CD4-positive, alpha-beta T cell treated with Interleukin-6 for 4 hours (primary cell): Measurements from ENCODE around the gene MPRIP.
"Not testable (repeated sequence)": the region's sequence is repeated elsewhere in the genome, so short reads cannot be mapped to it uniquely, and the experiment has no call there.

Experiments used
- DNase-seq: peaks from one replicate; pipeline ENCODE4 v3.0.0-alpha.2; 2020; ENCODE audit warnings: mixed read lengths

MPRIP gene, protein sequence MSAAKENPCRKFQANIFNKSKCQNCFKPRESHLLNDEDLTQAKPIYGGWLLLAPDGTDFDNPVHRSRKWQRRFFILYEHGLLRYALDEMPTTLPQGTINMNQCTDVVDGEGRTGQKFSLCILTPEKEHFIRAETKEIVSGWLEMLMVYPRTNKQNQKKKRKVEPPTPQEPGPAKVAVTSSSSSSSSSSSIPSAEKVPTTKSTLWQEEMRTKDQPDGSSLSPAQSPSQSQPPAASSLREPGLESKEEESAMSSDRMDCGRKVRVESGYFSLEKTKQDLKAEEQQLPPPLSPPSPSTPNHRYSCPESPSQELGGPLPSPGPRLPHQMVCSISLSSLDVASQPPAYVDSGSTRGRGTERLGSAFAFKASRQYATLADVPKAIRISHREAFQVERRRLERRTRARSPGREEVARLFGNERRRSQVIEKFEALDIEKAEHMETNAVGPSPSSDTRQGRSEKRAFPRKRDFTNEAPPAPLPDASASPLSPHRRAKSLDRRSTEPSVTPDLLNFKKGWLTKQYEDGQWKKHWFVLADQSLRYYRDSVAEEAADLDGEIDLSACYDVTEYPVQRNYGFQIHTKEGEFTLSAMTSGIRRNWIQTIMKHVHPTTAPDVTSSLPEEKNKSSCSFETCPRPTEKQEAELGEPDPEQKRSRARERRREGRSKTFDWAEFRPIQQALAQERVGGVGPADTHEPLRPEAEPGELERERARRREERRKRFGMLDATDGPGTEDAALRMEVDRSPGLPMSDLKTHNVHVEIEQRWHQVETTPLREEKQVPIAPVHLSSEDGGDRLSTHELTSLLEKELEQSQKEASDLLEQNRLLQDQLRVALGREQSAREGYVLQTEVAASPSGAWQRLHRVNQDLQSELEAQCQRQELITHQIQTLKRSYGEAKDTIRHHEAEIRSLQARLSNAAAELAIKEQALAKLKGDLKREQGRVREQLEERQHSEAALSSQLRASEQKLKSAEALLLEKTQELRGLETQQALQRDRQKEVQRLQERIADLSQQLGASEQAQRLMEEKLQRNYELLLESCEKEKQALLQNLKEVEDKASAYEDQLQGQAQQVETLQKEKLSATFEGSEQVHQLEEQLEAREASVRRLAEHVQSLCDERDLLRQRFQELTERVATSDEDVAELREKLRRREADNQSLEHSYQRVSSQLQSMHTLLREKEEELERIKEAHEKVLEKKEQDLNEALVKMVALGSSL (N-terminal part only)

DNA sequence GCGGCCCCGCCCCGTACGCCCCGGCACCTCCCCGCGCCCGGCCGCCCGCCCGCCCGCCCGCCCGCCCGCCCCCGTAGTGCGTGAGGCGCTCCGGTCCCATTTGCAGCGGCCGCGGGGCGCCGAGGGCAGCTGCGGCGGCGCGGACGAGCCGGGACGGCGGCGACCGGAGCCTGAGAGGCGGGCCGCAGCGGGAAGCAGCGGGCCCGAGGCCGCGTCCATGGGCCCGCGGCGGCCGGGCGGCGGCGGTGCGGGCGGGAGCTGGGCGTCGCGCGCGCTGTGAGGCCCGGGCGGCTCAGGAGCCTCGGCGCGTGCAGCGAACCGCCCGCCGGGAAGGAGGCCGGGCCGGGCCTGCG is at the start of gene MPRIP:
Gene MPRIP (plus strand): TSS at position 74 of the 353 bp plus-strand sequence. CDS start 392 bp downstream, outside the sequence.
- DNase-seq = no peak

- DNase-seq = no peak
Measured at GRCh38 chr17:16994631-16995030, 47.6 kb upstream of the MPRIP start.

DNA sequence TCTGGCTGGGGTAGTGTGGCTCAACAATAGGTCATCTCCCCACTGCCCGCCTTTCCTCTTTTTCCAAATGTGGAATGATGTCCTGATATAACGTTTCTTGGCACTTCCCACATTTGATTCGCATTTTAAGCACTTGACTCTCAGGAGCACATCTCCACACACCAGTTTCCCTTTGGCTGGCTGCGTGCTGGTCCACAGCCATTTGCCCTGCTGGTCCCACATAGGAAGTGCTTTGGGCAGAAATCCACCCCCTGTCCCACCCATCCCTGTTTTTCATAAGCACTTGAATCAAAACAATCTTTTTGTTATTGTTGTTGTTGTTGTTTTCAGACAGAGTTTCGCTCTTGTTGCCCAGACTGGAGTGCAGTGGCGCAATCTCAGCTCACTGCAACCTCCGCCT is 46.3 kb upstream of the MPRIP start:
- no peak for DNase-seq

DNA sequence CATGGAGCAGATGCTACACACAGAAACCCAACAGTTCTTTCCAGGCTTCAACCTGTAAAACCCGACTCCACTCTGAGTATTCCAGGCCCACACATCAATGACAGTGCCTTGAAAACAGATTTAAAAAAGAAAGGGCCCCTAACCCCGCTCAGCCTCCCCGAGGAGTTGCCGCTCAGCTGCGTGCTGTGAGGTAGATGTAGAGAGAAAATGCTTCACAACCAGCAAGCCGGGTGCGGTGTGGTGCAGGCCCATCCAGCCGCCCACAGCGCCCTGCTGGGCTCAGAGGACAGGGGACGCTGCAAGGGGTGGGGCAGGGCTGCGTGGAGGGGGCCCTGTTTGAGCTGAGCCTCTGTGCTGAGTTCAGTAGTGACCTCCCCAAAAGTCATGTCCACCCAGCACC is 45.5 kb upstream of the MPRIP start:
- DNase-seq = not testable (repeated sequence)

DNA sequence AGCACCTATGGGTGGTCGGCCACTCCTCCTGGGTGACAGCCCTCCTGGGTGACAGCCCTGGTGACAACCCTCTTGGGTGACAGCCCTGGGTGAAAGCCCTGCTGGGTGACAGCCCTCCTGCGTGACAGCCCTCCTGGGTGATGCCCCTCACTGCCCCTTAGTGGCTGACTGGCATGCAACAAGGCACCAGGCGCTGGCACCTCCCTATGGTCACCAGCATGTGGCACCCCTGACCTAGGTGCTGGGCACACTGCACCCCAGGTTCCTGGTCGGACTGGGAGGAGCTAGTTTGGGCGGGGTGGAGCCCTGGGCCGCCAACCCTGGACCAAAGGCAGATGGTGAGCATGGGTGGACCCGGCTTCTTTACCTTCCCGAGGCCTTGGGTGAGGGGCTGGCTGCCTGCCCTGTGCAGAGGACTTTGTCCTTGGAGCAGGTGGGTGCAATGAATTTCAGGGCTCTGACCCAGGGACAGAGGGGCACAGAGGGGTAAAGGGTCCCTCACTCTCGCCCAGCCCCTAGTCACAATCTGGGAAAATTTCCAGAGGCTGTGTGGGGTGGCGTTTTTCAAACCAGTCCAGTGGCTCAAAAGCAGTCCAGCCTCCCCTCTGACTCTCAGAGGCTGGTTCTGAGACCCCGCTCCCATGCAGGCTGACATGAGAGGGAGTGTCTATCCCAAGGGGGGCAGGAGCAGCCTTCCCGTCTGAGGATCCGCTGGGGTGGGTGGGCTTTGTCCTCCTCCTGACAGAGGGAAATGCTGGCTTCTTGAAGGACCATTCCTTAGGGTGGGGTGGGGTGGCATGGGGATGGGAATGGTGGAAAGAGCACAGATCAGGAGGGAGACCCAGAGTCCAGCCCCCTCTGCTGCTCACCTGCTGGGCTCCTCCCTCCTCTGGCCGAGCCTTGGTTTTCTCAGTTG is 44.5 kb upstream of the MPRIP start:
- DNase-seq = no peak

DNA sequence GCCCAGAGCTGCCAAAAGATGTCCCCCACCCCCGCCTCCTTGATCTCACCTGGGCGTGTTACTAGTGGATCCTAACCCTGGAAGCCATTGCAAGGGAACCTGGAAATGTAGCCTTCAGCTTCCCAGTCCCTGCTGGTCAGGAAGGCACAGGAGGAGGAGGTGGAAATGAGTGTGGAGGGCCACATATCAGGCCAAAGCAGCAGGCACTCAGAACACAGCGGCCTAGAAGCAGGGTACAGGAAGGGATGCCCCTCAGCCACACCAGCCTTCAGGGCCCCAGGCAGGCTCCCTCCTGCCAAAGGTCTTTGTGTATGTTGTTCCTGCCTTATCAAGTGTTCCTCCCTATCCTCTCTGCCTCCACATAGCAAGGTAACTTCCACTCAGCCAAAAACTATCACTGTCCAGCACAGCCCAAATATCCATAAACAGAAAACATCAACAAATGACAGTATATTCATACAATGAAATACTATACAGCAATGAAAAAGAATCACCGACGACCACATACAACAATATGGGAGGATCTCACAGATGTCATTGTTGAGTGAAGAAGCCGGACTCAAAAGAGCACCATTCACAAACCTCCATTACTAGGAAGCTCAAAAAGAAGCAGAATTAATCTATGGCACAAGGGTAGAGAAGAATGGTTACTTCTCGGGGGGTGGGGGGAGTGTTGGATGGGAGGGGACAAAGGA is 42.2 kb upstream of the MPRIP start:
- DNase-seq = no peak

DNA sequence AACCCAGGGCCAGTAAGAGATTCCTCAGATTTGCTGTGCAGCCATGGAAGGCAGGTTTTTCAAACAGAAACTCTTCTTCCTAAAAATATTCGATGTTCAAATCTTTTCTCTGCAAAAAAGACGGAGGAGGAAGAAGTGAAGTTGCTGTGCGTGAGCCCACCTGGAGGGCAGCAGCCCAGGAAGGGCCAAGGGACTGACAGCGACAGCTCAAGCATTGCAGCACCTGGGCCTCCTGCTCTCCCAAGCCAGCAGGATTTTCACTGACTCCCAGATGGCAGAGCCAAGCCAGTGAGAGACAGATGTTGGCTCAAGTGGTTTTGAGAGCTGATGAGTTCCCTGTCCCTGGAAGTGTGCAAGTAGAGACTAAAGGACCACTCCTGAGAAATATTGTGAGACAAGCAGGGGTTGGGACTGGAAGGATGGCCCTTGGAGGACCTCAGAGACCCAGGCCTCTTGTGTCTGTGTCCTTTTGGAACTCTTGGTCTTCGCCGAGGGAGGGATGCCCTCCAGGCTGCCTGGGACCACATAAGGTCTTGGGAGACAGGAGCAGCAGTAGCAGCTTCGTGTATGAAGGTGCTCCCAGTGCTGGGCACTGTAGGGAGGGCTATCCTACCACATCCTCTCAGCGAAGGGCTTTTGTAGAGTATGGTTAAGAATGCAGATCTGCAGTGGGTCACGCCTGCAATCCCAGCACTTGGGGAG is 41.0 kb upstream of the MPRIP start:
- DNase-seq = no peak

- peak; percentile 83 for DNase-seq
Measured at GRCh38 chr17:17001874-17002520, 40.3 kb upstream of the MPRIP start.

DNA sequence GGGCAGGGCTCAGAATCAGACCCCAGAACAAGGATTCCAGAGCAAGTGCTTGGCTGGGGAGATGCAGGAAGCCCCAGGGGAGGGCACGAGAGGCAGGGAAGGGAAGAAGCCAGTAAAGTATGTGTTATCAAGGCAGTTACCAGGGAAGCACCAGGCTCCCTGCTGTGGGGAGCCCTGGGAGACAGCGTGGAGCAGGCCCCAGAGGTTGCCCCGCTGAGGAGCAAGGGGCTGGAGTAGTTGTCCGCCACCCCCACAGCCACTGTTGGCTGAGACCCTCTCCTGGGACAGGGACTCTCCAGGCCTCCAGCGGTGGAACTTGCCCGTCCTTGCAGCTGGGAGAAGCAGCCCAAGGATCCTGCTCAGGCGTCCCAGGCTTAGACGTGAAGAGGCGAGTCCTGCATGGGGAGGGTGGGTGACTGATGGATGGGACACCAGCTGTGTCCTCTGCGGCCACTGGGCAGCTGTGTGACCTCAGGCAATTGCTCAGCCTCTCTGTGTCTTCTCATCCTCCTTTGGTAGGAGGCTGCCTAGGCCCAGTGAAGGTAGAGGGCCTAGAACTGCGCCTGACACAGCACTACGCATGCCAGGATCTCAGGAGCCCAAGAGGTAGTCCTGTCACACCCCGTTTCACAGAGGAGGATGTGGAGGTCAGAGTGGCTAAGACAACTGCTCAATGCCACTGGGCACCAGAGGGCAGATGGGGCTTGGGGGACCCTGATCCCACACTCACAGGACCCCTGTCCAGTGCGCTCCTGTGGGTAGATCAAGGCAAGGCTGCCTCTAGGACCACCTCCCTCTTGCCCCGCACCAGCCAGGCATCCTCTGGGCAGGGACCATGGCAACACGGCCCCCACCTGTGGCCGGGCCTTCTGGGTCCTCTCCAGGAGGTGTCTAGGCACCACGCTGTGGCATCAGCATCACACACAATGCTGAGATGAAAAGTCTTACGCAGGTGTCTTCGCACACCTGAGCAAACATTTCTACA is 39.2 kb upstream of the MPRIP start:
- not testable (repeated sequence) for DNase-seq

GRCh38 chr17:17004251-17004996 is 37.8 kb upstream of the MPRIP start:
- DNase-seq = no peak

GRCh38 chr17:17004997-17005614 is 37.2 kb upstream of the MPRIP start:
- DNase-seq = not testable (repeated sequence)

DNA sequence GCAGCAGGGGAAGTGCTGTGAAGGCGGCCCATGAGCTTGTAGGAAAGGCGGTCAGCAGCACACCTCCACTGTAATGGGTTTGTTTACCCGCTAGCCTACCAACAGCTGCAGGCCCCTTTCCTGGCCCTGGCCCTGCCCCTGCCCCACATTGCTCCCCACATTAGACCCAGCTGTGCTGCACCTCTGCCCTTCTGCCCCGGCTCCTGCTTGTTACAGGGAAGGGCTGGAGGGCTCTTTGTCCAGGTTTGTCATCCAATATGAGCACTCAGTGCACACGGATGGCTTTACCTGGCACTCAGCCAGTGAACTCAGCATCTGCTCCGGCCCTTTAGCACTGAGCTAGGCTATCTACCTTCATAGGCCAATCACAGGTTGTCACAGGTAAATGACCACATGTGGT is 34.4 kb upstream of the MPRIP start:
- not testable (repeated sequence) for DNase-seq

DNA sequence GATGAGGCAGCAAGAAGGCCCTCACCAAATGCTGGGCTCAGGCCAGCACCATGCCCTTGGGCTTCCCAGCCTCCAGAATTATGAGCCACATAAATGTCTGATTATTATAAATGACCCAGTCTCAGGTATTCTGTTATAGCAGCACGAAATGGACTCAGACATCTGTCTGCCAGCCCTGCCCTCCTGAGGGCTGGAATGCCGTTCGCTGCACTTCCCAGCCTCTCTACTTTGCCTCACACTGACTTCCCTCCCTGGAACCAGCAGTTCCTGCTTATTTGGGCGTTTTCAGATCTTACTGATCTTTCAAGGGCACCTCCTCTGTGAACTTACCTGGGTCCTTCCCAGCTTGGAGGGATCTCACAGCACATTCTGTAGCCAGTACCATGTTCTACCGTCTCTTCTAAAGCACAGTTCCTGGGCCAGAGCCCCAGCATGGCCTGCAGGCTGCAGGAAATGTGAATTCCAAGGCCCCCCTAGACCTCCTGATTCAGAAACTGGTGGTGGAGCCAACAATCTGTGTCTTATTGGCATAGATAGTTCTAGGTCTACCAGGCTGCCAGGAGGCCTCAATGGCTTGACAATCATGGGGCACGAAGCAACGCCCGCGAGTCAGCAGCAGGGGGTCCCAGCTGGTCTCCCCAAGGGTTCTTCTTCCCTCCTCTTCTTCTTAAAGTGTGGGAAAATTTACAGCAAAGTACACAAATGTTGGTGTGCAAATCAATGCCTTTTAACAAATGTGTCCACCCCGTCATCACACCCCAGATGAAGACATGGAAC is 33.4 kb upstream of the MPRIP start:
- DNase-seq = not testable (repeated sequence)

DNA sequence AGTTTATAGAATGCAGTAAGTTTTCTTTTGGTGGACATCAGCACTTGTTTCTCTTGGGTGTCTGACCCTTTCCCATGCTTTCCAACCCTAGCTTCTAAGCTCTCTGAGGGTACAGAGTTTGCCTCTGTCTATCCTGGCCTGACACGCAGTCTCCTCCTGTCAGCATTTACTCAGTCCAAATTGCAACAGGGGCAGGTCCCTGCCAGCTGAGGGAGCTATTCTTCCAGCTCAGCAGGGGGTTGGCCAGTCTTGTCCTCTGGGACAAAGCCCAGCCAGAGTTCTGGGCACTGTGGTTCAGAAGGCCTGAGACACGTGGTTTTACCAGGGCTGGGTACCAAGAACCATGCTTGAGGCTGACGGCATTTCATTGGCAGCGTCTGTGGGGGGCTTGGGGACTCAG is 32.3 kb upstream of the MPRIP start:
- DNase-seq = not testable (repeated sequence)

DNA sequence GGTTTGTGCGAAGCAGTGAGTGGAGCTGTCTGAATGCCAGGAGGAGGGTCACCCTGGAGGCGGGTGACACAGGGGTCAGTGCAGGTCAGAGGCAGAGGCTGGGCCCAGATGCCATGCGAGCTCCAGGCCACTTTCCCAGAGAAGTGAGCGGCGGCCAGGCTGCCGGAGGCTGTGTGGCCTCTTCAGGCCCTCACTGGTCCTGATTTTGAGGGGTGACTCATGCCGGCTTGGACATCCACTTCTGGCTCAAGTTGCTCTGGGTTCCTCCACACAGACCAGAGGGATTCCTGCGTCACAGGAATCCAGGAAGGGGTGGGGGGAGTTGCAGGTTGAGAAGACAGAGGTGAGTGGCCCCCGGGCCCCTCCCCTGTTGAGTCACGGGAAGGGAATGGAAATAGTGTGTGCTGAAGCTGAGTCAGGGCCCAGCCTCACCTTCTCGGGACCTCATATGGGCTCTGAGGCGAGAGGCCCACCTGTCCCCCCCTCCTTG is 31.7 kb upstream of the MPRIP start:
- not testable (repeated sequence) for DNase-seq

GRCh38 chr17:17011043-17011907 is 31.0 kb upstream of the MPRIP start:
- DNase-seq = not testable (repeated sequence)
